Measurements from ENCODE around the gene STARD4.

GRCh38 chr5:111512375-111513130 is at the start of gene STARD4:
- no peak for TF ChIP-seq CTCF (IDR thresholded peaks at IDR 0.05)
- peak in 1 of 2 donors; percentile 96 for TF ChIP-seq POLR2A (IDR thresholded peaks at IDR 0.05)

All from thyroid gland (tissue), 4 donors.